Measurements from ENCODE around the gene DHX38. TPM values are rescaled to one million over a fixed set of nuclear protein-coding genes. Genes with fewer than 3 reads are reported as not detected.
"Not testable (repeated sequence)": the region's sequence is repeated elsewhere in the genome, so short reads cannot be mapped to it uniquely, and the experiment has no call there.

The DHX38 gene
- 10 to 100 TPM; 39.1 to 57.1 (median 50.3) TPM for polyA plus RNA-seq (ENCODE audit: insufficient read length in 10 of 10)
- long read RNA-seq, donor 1, full-length matches to known transcripts = 2 of 2 reads
- long read RNA-seq, donor 1, partial matches to known transcripts = 0 of 2 reads
- long read RNA-seq, donor 1, other reads (novel, unspliced or antisense) = 0 of 2 reads
- long read RNA-seq, donor 2, full-length matches to known transcripts = 2 of 7 reads
- long read RNA-seq, donor 2, partial matches to known transcripts = 5 of 7 reads
- long read RNA-seq, donor 2, other reads (novel, unspliced or antisense) = 0 of 7 reads
- long read RNA-seq, donor 3 = 0 reads
- long read RNA-seq, donor 4, partial matches to known transcripts = 5 of 5 reads
- long read RNA-seq, donor 4, other reads (novel, unspliced or antisense) = 0 of 5 reads
- long read RNA-seq, donor 5, partial matches to known transcripts = 6 of 6 reads
- long read RNA-seq, donor 5, other reads (novel, unspliced or antisense) = 0 of 6 reads
- long read RNA-seq, donor 6, partial matches to known transcripts = 5 of 5 reads
- long read RNA-seq, donor 6, other reads (novel, unspliced or antisense) = 0 of 5 reads
- long read RNA-seq, donor 7 = 0 reads
- long read RNA-seq, donor 8, partial matches to known transcripts = 0 of 1 reads
- long read RNA-seq, donor 8, other reads (novel, unspliced or antisense) = 0 of 1 reads
- long read RNA-seq, donor 9 = 0 reads

GRCh38 chr16:72093448-72094265, at the start of gene DHX38, which contains the start of gene TXNL4B:
DHX38 (plus strand) TSS chr16:72093847; CDS start chr16:72096158, 2,311 bp downstream.
TXNL4B (minus strand) TSS chr16:72093620; CDS start chr16:72090749, 2,871 bp downstream.
- peak; percentile 99 for DNase-seq

- DNase-seq = no peak
Measured at GRCh38 chr16:72044296-72044695, 49.4 kb upstream of the DHX38 start.

- DNase-seq = no peak
Measured at GRCh38 chr16:72044825-72045359, 48.8 kb upstream of the DHX38 start.

- no peak for DNase-seq
Measured at GRCh38 chr16:72049110-72049509, 44.5 kb upstream of the DHX38 start.

- no peak for DNase-seq
Measured at GRCh38 chr16:72050769-72051464, 42.7 kb upstream of the DHX38 start.

- DNase-seq = no peak
Measured at GRCh38 chr16:72051818-72052217, 41.8 kb upstream of the DHX38 start.

GRCh38 chr16:72054254-72054847, 39.3 kb upstream of the DHX38 start, which contains the start of gene HP:
HP (plus strand) TSS chr16:72054505; CDS start chr16:72054653, 148 bp downstream.
- not testable (repeated sequence) for DNase-seq

- no peak for DNase-seq
Measured at GRCh38 chr16:72055911-72056310, 37.7 kb upstream of the DHX38 start.

- not testable (repeated sequence) for DNase-seq
Measured at GRCh38 chr16:72057313-72057712, 36.3 kb upstream of the DHX38 start.

GRCh38 chr16:72059060-72059459, 34.6 kb upstream of the DHX38 start:
- DNase-seq = not testable (repeated sequence)

GRCh38 chr16:72060405-72060804, 33.2 kb upstream of the DHX38 start:
- no peak for DNase-seq

GRCh38 chr16:72061564-72061963, 32.1 kb upstream of the DHX38 start:
- DNase-seq = no peak

- DNase-seq = no peak
Measured at GRCh38 chr16:72064361-72064894, 29.2 kb upstream of the DHX38 start.

GRCh38 chr16:72066747-72067146, 26.9 kb upstream of the DHX38 start:
- peak; percentile 23 to 52 (median 47) for DNase-seq

GRCh38 chr16:72068930-72069329, 24.7 kb upstream of the DHX38 start:
- DNase-seq = no peak

GRCh38 chr16:72072514-72073342, 20.9 kb upstream of the DHX38 start:
- DNase-seq = no peak

GRCh38 chr16:72073560-72074230, 20.0 kb upstream of the DHX38 start:
- peak in 1 of 3 donors; percentile 10 for DNase-seq

GRCh38 chr16:72075067-72075466, 18.6 kb upstream of the DHX38 start:
- DNase-seq = not testable (repeated sequence)

All from muscle of back (tissue), 13 donors.